ENCODE data around the gene SMAD3.

SMAD3 gene

DNA sequence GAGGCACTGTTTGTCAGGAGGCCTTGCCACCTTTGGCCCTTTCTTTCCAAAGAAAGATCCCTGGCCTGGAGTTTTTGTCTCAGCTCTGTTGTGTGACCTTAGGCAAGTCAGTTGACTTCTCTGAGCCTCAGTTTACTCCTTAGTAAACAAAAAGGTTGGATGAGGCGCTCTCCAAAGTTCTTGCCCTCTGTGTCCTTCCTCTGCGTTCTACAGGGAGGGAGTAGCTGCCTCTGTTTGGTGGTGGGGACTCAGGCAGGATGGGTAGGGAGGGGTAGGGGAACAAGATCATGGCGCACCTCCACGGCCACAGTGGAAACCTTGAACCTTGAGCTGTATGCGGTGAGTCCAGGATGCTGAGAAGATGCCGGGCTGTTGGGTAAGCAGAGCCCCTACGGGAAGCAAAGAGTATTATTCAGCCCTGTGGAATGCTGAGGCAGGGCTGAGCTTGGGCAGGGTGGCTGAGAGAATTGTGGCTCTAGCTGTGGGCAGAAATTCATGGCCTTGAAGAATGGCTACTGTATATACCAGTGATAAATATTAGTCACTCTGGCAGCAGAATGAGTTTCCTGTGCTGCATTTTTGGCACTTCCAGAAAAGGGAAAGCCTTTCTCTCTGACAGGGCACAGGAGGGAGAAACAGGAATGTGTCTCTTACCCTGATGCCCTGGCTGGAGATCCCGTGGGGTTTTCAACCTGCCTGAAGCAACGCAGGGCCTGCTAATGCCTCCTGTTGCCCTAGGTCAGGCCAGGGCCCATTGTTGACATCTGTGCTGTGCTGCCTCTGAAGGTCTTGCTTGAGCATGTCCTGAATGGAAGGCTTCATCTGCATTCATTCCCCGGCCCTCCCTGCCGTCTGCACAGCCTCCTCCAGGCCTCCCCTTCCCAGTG is 39.9 kb downstream of the SMAD3 start:
- H3K27ac ChIP-seq (ENCODE audit: low read length) = no peak overlapping the region
- no peak overlapping the region for H3K4me3 ChIP-seq (ENCODE audit: low read depth in 1 of 2, low read length in 2 of 2)
- H3K4me2 ChIP-seq (ENCODE audit: insufficient read depth, low read length) = no peak overlapping the region
- ATAC-seq (ENCODE audit: insufficient read depth, low read depth) (no peak), DNase-seq (no peak)
- H4K20me1 ChIP-seq (ENCODE audit: insufficient read depth, low read length) = no peaks in the 10 kb centered on the region
- no peak overlapping the region for H2AFZ ChIP-seq (ENCODE audit: low read depth, low read length)
- no peak overlapping the region for H3K9ac ChIP-seq (ENCODE audit: low read depth, low read length)
- H3K79me2 ChIP-seq (ENCODE audit: insufficient read depth, low read length) = no peaks in the 10 kb centered on the region
- no peak for TF ChIP-seq CTCF (IDR thresholded peaks at IDR 0.05; ENCODE audit: borderline replicate concordance, extremely low read depth, low read length, poor library complexity, severe bottlenecking)
- TF ChIP-seq EZH2 (IDR thresholded peaks at IDR 0.05; ENCODE audit: borderline replicate concordance, low read depth, low read length, severe bottlenecking) = no peak
- H3K36me3 ChIP-seq (ENCODE audit: insufficient read depth, low read length) = no peaks in the 10 kb centered on the region
- peaks cover 23% of the 10 kb centered on the region for H3K27me3 ChIP-seq (ENCODE audit: insufficient read depth, low read length, poor library complexity)
- no peaks in the 10 kb centered on the region for H3K9me3 ChIP-seq (ENCODE audit: insufficient read depth, low read length, severe bottlenecking)
- peaks cover 12% of the 10 kb centered on the region for H3K4me1 ChIP-seq (ENCODE audit: insufficient read depth, low read length)

- no peak for TF ChIP-seq CTCF (IDR thresholded peaks at IDR 0.05; ENCODE audit: borderline replicate concordance, extremely low read depth, low read length, poor library complexity, severe bottlenecking)
- TF ChIP-seq EZH2 (IDR thresholded peaks at IDR 0.05; ENCODE audit: borderline replicate concordance, low read depth, low read length, severe bottlenecking) = no peak
- H3K27me3 ChIP-seq (ENCODE audit: insufficient read depth, low read length, poor library complexity) = peaks cover 23% of the 10 kb centered on the region
- no peaks in the 10 kb centered on the region for H3K9me3 ChIP-seq (ENCODE audit: insufficient read depth, low read length, severe bottlenecking)
- H3K9ac ChIP-seq (ENCODE audit: low read depth, low read length) = no peak overlapping the region
- ATAC-seq (ENCODE audit: insufficient read depth, low read depth) (no peak), DNase-seq (no peak)
- H3K27ac ChIP-seq (ENCODE audit: low read length) = no peak overlapping the region
- H4K20me1 ChIP-seq (ENCODE audit: insufficient read depth, low read length) = no peaks in the 10 kb centered on the region
- no peak overlapping the region for H3K4me2 ChIP-seq (ENCODE audit: insufficient read depth, low read length)
- H2AFZ ChIP-seq (ENCODE audit: low read depth, low read length) = no peak overlapping the region
- H3K36me3 ChIP-seq (ENCODE audit: insufficient read depth, low read length) = no peaks in the 10 kb centered on the region
- H3K79me2 ChIP-seq (ENCODE audit: insufficient read depth, low read length) = no peaks in the 10 kb centered on the region
- peaks cover 12% of the 10 kb centered on the region for H3K4me1 ChIP-seq (ENCODE audit: insufficient read depth, low read length)
- no peak overlapping the region for H3K4me3 ChIP-seq (ENCODE audit: low read depth in 1 of 2, low read length in 2 of 2)
Measured at GRCh38 chr15:67105991-67106763, 40.8 kb downstream of the SMAD3 start.

GRCh38 chr15:67106764-67107013 is 41.3 kb downstream of the SMAD3 start:
- H3K4me2 ChIP-seq (ENCODE audit: insufficient read depth, low read length) = no peak overlapping the region
- no peaks in the 10 kb centered on the region for H3K36me3 ChIP-seq (ENCODE audit: insufficient read depth, low read length)
- TF ChIP-seq CTCF (IDR thresholded peaks at IDR 0.05; ENCODE audit: borderline replicate concordance, extremely low read depth, low read length, poor library complexity, severe bottlenecking) (no peak), EZH2 (IDR thresholded peaks at IDR 0.05; ENCODE audit: borderline replicate concordance, low read depth, low read length, severe bottlenecking) (no peak)
- H3K79me2 ChIP-seq (ENCODE audit: insufficient read depth, low read length) = no peaks in the 10 kb centered on the region
- H3K27ac ChIP-seq (ENCODE audit: low read length) = no peak overlapping the region
- DNase-seq = no peak
- no peaks in the 10 kb centered on the region for H4K20me1 ChIP-seq (ENCODE audit: insufficient read depth, low read length)
- H3K9me3 ChIP-seq (ENCODE audit: insufficient read depth, low read length, severe bottlenecking) = no peaks in the 10 kb centered on the region
- ATAC-seq (ENCODE audit: insufficient read depth, low read depth) = no peak
- H3K4me1 ChIP-seq (ENCODE audit: insufficient read depth, low read length) = peaks cover 12% of the 10 kb centered on the region
- H3K4me3 ChIP-seq (ENCODE audit: low read depth in 1 of 2, low read length in 2 of 2) = no peak overlapping the region
- H3K9ac ChIP-seq (ENCODE audit: low read depth, low read length) = no peak overlapping the region
- peaks cover 23% of the 10 kb centered on the region for H3K27me3 ChIP-seq (ENCODE audit: insufficient read depth, low read length, poor library complexity)
- H2AFZ ChIP-seq (ENCODE audit: low read depth, low read length) = no peak overlapping the region
